ENCODE measurements around the gene PPP1R15A.
"Not testable (repeated sequence)": the region's sequence is repeated elsewhere in the genome, so short reads cannot be mapped to it uniquely, and the experiment has no call there.

Gene PPP1R15A

GRCh38 chr19:48910803-48911202, 38.6 kb downstream of the PPP1R15A start:
- H3K4me3 ChIP-seq (ENCODE audit: low read length): no peak overlapping the region
- no peak for DNase-seq (ENCODE audit: low read depth)
- no peak for TF ChIP-seq CTCF (IDR thresholded peaks at IDR 0.05; ENCODE audit: insufficient read depth, low read depth, low read length, missing control alignments)

GRCh38 chr19:48913114-48913889, 41.1 kb downstream of the PPP1R15A start:
- no peak for TF ChIP-seq CTCF (IDR thresholded peaks at IDR 0.05; ENCODE audit: insufficient read depth, low read depth, low read length, missing control alignments)
- no peak for DNase-seq (ENCODE audit: low read depth)
- no peak overlapping the region for H3K4me3 ChIP-seq (ENCODE audit: low read length)

- TF ChIP-seq CTCF (IDR thresholded peaks at IDR 0.05; ENCODE audit: insufficient read depth, low read depth, low read length, missing control alignments): no peak
- DNase-seq (ENCODE audit: low read depth): no peak
Observed at GRCh38 chr19:48914181-48914580, 42.0 kb downstream of the PPP1R15A start.

GRCh38 chr19:48915757-48916156, 43.5 kb downstream of the PPP1R15A start:
- DNase-seq (ENCODE audit: low read depth): no peak
- no peak for TF ChIP-seq CTCF (IDR thresholded peaks at IDR 0.05; ENCODE audit: insufficient read depth, low read depth, low read length, missing control alignments)
- no peak overlapping the region for H3K4me3 ChIP-seq (ENCODE audit: low read length)

More at GRCh38 chr19:48914181-48914580, 42.0 kb downstream of the PPP1R15A start:
- H3K4me3 ChIP-seq (ENCODE audit: low read length): no peak overlapping the region

DNA sequence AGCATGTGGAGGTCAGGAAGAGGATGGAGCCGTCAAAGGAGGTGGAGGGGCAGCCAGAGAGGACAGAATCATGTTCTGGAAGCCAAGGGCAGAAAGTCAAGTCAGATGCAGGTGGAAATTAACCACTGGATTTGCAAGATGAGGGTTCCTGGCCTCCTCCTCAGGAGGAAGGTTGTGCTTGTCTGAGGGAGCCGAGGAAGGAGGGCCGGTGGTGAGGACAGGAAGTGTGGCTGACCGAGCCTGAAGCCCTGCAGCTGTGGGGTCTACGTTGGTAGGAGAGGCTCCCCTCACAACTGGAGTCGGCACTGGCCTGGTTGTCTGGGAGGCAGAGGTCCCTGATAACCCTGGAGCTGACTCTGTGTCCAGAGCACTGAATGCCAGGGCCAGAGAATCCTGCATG, 45.9 kb downstream of the PPP1R15A start:
- DNase-seq (ENCODE audit: low read depth): no peak
- no peak overlapping the region for H3K4me3 ChIP-seq (ENCODE audit: low read length)
- TF ChIP-seq CTCF (IDR thresholded peaks at IDR 0.05; ENCODE audit: insufficient read depth, low read depth, low read length, missing control alignments): no peak

- no peak for TF ChIP-seq CTCF (IDR thresholded peaks at IDR 0.05; ENCODE audit: insufficient read depth, low read depth, low read length, missing control alignments)
- no peak for DNase-seq (ENCODE audit: low read depth)
- no peak overlapping the region for H3K4me3 ChIP-seq (ENCODE audit: low read length)
Observed at GRCh38 chr19:48918801-48919247, 46.6 kb downstream of the PPP1R15A start.

- H3K4me3 ChIP-seq (ENCODE audit: low read length); DNase-seq (ENCODE audit: low read depth): not testable (repeated sequence)
Observed at GRCh38 chr19:48919271-48919670, 47.0 kb downstream of the PPP1R15A start.
